Measurements from ENCODE around the gene PPP6R2.
"Not testable (repeated sequence)": the region's sequence is repeated elsewhere in the genome, so short reads cannot be mapped to it uniquely, and the experiment has no call there.

PPP6R2 gene

DNA sequence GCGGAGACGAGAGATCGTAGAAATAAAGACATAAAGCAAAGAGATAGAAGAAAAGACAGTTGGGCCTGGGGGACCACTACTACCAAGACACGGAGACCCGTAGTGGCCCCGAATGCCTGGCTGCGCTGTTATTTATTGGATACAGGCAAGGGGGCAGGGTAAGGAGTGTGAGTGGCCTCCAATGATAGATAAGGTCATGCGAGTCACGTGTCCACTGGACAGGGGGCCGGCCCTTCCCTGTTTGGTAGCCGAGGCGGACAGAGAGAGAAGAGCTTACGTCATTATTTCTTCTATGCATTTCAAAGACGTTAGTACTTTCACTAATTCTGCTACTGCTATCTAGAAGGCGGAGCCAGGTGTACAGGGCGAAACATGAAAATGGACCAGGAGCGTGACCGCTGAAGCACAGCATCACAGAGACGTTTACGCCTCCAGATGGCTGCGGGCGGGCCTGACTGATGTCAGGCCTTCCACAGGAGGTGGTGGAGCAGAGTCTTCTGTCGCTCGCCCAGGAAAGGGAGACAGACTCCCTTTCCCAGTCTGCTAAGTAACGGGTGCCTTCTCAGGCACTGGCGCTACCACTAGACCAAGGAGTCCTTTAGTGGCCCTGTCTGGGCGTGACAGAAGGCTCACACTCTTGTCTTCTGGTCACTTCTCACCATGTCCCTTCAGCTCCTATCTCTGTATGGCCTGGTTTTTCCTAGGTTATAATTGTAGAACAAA, 24.8 kb downstream of the PPP6R2 start:
- Mint-ChIP-seq H3K9me3 (no peaks in the 10 kb centered on the region), H3K4me3 (no peak overlapping the region), H3K4me1 (ENCODE audit: low read depth) (peaks cover 10% of the 10 kb centered on the region), H3K36me3 (ENCODE audit: low read depth) (peaks cover 21% of the 10 kb centered on the region), H3K27me3 (ENCODE audit: low read depth) (no peaks in the 10 kb centered on the region), H3K27ac (no peak overlapping the region)

DNA sequence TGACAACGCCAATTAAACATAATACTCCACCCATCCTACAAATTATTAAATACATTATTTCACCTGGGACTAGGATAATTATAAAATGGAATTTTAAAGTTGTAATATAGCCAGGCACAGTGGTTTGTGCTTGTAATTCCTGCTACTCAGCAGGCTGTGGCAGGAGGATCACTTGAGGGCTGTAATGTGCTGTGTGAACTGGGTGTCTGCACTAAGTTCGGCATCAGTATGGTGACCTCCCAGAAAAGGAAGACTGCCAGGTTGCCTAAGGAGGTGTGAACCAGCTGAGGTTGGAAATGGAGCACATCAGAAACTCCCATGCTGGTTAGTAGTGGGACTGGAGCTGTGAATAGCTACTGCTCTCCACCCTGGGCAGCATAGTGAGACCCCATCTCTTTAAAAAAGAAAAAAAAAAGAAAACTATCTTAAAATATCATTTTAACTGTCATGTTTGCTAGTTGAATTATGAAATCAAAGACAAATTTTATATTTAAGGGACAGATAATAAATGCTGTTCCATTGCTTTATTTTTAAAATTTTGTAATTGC, 28.0 kb downstream of the PPP6R2 start:
- H3K36me3 Mint-ChIP-seq (ENCODE audit: low read depth) = peaks cover 25% of the 10 kb centered on the region

DNA sequence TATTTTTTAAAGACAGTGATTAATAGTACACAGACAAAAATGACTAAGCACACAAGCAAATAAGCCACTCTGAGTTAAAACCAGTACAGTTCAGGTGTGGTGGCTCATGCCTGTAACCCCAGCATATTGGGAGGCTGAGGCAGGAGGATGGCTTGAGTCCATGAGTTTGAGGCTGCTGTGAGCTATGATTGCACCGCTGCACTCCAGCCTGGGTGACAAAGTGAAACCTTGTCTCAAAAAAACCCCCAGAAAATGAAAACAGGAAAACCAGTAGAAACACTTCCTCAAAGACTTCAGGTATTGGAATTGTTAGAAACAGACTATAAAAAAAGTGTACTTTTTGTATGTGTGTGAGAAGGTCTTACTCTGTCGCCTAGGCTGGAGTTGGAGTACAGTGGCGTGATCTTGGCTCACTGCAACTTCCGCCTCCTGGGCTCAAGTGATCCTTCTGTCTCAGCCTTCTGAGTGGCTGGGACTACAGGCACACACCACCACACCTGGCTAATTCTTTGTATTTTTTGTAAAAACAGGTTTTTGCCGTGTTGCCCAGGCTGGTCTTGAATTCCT, 33.0 kb downstream of the PPP6R2 start:
- Mint-ChIP-seq H3K36me3 (ENCODE audit: low read depth) (peaks cover 23% of the 10 kb centered on the region), H3K27me3 (ENCODE audit: low read depth) (no peaks in the 10 kb centered on the region), H3K9me3 (peaks cover 3% of the 10 kb centered on the region), H3K27ac (peak overlapping the region; percentile 33), H3K4me3 (peak overlapping the region; percentile 34), H3K4me1 (ENCODE audit: low read depth) (peaks cover 14% of the 10 kb centered on the region)

More for the DNA sequence above, 28.0 kb downstream of the PPP6R2 start:
- H3K9me3 Mint-ChIP-seq = no peaks in the 10 kb centered on the region
- H3K27me3 Mint-ChIP-seq (ENCODE audit: low read depth) = no peaks in the 10 kb centered on the region
- no peak overlapping the region for H3K4me3 Mint-ChIP-seq
- H3K4me1 Mint-ChIP-seq (ENCODE audit: low read depth) = peaks cover 17% of the 10 kb centered on the region
- no peak overlapping the region for H3K27ac Mint-ChIP-seq

DNA sequence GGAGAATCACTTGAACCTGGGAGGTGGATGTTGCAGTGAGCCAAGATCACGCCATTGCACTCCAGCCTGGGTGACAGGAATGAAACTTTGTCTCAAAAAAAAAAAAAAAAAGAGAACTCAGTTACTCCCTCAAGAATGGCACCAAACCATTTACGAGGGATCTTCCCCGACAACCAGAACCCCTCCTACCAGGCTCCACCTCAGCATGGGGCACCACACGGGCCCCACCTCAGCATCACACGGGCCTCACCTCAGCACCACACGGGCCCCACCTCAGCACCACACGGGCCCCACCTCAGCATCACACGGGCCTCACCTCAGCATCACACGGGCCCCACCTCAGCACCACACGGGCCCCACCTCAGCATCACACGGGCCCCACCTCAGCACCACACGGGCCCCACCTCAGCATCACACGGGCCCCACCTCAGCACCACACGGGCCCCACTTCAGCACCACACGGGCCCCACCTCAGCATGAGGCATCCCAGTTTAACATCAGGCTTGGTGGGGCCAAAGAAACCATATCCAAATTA, 38.0 kb downstream of the PPP6R2 start:
- H3K9me3 Mint-ChIP-seq; H3K4me1 Mint-ChIP-seq (ENCODE audit: low read depth); H3K27me3 Mint-ChIP-seq (ENCODE audit: low read depth); H3K4me3 Mint-ChIP-seq; H3K27ac Mint-ChIP-seq: not testable (repeated sequence)
- peaks cover 15% of the 10 kb centered on the region for H3K36me3 Mint-ChIP-seq (ENCODE audit: low read depth)

DNA sequence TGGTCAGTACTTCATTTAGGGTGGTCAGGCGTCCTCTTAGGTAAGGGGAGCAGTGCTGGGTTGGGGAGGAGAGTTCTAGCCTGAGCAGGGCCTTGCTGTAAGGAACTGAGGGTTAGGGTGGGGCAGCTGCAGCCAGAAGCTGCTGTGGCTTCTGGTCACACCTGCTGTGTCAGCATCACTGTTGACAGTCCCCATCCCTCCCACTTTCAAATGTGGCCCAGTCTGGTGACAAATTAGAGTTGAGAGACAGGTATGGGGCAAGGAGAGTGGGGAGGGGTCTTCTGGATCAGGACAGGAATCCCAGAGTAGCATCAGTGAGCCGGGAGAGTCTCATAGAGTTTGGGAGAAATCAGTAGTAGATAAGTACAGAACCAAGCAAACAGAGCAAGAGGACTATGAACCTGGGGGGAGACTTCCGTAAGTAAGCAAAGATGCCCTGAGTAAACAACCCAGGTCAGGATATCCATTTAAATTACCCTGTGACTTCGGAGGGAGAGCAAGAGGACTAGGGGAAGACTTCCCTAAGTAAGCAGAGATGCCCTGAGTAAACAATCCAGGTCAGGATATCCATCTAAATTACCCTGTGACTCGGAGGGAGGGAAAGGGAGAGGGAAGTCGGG, 53.7 kb downstream of the PPP6R2 start:
- Mint-ChIP-seq H3K36me3 (ENCODE audit: low read depth) (peaks cover 22% of the 10 kb centered on the region), H3K9me3 (no peaks in the 10 kb centered on the region), H3K4me3 (no peak overlapping the region), H3K27me3 (ENCODE audit: low read depth) (no peaks in the 10 kb centered on the region), H3K4me1 (ENCODE audit: low read depth) (peaks cover 34% of the 10 kb centered on the region), H3K27ac (peak overlapping the region; percentile 79)

DNA sequence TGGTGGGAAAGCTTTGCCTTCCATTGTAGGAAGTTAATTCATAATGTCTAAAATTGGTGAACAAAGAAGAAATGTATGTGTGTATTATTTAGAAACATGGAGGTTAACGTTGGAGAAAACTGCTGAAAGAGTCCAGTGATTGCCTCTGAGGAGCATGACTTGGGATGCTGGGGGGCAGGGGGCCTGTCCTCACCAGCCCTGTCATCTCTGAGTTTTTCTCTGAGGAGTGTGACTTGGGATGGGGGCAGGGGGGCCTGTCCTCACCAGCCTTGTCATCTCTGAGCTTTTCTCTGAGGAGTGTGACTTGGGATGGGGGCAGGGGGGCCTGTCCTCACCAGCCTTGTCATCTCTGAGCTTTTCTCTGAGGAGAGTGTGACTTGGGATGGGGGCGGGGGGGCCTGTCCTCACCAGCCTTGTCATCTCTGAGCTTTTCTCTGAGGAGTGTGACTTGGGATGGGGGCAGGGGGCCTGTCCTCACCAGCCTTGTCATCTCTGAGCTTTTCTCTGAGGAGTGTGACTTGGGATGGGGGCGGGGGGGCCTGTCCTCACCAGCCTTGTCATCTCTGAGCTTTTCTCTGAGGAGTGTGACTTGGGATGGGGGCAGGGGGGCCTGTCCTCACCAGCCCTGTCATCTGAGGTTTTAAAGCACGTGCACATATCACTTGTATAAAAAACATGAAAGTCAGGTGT, 54.4 kb downstream of the PPP6R2 start:
- H3K36me3 Mint-ChIP-seq (ENCODE audit: low read depth) = peaks cover 22% of the 10 kb centered on the region
- not testable (repeated sequence) for H3K4me3 Mint-ChIP-seq; H3K9me3 Mint-ChIP-seq; H3K27me3 Mint-ChIP-seq (ENCODE audit: low read depth)
- H3K4me1 Mint-ChIP-seq (ENCODE audit: low read depth) = peaks cover 35% of the 10 kb centered on the region
- H3K27ac Mint-ChIP-seq = peak overlapping the region; percentile 79

DNA sequence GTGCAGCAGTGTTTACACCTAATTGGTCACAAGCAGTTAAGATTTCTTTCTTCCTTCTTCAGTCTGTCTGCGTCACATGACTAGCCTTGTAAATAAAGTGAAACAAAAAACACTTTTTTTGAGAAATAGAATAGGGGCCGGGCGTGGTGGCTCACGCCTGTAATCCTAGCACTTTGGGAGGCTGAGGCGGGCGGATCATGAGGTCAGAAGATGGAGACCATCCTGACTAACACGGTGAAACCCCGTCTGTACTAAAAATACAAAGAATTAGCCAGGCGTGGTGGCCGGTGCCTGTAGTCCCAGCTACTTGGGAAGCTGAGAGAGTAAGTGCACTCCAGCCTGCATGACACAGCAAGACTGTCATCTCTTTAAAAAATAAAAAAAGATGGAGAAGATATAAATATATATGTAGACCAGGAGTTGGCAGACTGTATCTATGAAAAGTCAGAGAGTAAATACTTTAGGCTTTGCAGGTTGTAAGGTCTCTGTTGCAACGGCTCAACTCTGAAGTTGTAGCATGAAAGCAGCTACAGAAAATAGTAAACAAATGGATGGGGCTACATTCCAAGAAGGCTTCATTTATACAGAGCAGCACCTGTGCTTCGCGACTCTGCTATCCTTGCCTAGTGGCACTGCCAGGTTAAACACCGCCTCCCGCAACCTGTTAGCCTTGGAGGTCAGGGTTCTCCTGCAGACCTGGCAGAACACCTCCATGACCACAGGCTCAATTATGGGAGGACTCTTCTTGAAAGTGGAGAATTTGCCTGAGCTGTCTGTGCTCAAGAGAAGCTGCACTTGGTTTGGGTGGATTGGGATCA, 55.9 kb downstream of the PPP6R2 start:
- Mint-ChIP-seq H3K27me3 (ENCODE audit: low read depth) (no peaks in the 10 kb centered on the region), H3K9me3 (no peaks in the 10 kb centered on the region), H3K4me3 (no peak overlapping the region), H3K27ac (peak overlapping the region; percentile 45), H3K4me1 (ENCODE audit: low read depth) (peaks cover 35% of the 10 kb centered on the region), H3K36me3 (ENCODE audit: low read depth) (peaks cover 12% of the 10 kb centered on the region)

DNA sequence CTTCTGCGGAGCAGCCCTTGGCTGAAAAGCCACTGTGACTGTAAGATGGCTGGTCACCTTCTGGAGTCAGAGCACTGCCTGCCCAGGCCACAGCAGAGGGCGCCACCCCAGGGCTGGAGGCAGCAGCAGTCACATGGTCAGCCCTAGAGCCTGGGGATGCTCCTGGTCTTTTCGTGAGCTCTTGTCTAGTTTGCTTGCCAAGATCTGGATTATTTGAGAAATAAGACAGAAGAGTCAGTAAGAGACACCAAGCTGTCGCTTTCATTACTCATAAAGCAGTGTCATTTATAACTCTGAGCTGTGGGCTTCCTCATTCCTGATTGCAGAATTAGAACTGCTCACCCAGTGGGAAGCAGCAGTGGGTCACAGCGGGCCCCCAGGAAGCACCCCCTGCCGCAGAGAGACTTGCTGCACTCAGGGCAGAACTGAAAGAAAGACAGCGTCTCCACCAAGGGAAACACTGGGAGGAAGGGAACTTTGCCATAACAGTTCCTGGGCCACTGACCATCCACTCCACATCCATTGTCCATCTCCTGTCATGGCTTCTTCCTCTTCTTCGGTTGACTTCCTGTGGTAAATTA, 56.7 kb downstream of the PPP6R2 start:
- H3K27me3 Mint-ChIP-seq (ENCODE audit: low read depth) = no peaks in the 10 kb centered on the region
- H3K4me1 Mint-ChIP-seq (ENCODE audit: low read depth) = peaks cover 34% of the 10 kb centered on the region
- peaks cover 14% of the 10 kb centered on the region for H3K36me3 Mint-ChIP-seq (ENCODE audit: low read depth)
- peak overlapping the region; percentile 38 for H3K27ac Mint-ChIP-seq
- no peaks in the 10 kb centered on the region for H3K9me3 Mint-ChIP-seq
- H3K4me3 Mint-ChIP-seq = no peak overlapping the region

DNA sequence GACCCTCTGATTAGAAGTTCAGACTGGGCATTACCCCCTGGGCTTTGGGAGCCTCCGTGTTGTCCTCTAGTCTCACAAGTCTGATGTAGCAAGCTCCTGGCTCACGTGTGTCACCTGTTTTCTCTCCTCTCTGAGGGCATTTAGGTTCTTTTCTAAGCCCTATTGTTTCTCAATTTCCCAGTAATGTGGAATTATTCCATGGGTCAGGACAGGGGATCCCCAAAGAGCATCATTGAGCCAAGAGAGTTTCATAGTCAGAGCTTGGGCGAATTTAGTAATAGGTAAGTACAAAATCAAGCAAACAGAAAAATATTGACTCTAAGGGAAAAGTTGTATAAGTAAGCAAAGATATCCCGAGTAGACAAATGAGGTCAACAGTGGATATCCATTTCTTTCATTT, 57.3 kb downstream of the PPP6R2 start:
- peak overlapping the region; percentile 38 for H3K27ac Mint-ChIP-seq
- peaks cover 32% of the 10 kb centered on the region for H3K4me1 Mint-ChIP-seq (ENCODE audit: low read depth)
- H3K36me3 Mint-ChIP-seq (ENCODE audit: low read depth) = peaks cover 13% of the 10 kb centered on the region
- no peak overlapping the region for H3K4me3 Mint-ChIP-seq
- no peaks in the 10 kb centered on the region for H3K27me3 Mint-ChIP-seq (ENCODE audit: low read depth)
- no peaks in the 10 kb centered on the region for H3K9me3 Mint-ChIP-seq

DNA sequence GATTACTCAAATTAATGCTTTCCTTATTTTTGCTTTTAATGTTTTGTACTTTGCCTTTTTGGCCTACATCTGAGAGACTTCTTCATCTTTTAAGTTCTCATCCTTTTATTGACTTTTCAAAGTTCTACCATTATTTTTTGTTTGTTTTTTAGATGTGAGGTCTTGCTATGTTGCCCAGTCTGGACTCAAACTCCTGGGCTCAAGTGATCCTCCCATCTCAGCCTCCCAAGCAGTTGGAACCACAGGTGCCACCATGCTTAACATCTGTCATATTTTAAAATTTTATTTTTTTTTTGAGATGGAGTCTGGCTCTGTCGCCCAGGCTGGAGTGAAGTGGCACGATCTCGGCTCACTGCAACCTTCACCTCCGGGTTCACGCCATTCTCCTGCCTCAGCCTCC, 57.8 kb downstream of the PPP6R2 start:
- Mint-ChIP-seq H3K4me3 (no peak overlapping the region), H3K36me3 (ENCODE audit: low read depth) (peaks cover 15% of the 10 kb centered on the region), H3K4me1 (ENCODE audit: low read depth) (peaks cover 32% of the 10 kb centered on the region), H3K27ac (no peak overlapping the region), H3K27me3 (ENCODE audit: low read depth) (no peaks in the 10 kb centered on the region), H3K9me3 (no peaks in the 10 kb centered on the region)

DNA sequence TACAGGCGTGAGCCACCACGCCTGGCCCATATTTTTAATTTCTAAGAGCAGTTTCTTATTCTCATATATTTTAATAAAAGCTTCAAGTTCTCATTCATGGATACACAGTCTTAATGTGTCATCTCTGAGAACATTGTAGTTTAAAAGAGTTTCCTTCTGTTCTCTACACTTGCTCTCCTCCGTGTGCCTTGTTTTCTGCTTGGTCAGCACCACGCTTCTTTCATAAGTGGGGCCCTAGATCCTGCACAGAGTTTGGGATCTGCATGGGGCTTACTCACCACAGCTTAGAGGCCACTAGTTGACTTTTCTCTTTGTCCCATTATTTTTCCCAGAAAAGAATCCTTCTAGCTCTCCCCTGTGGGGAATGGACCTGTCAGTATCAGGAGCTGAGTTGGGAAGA, 58.8 kb downstream of the PPP6R2 start:
- H3K4me1 Mint-ChIP-seq (ENCODE audit: low read depth) = peaks cover 27% of the 10 kb centered on the region
- no peaks in the 10 kb centered on the region for H3K27me3 Mint-ChIP-seq (ENCODE audit: low read depth)
- no peaks in the 10 kb centered on the region for H3K9me3 Mint-ChIP-seq
- peaks cover 14% of the 10 kb centered on the region for H3K36me3 Mint-ChIP-seq (ENCODE audit: low read depth)
- no peak overlapping the region for H3K4me3 Mint-ChIP-seq
- no peak overlapping the region for H3K27ac Mint-ChIP-seq

DNA sequence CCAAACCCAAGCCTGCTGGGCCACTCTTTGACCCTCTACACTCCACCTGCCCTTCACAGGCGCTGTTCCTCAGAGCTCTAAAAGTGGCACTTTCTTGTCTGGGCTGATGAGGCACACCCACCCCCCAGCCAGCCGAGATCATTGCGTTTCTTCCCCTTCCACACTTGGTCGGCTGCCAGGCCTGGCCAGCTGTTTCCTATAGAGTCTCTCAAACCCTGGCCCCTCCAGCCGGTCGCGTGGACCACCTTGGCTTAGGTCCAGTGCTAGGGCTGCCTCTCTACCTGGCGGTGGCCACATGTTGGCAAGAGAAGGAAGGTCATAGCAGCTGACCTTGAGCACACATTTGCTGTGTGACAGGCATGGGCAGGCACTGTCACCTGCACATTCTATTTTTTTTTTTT, 60.6 kb downstream of the PPP6R2 start:
- Mint-ChIP-seq H3K27ac (peak overlapping the region; percentile 9), H3K36me3 (ENCODE audit: low read depth) (peaks cover 18% of the 10 kb centered on the region), H3K4me1 (ENCODE audit: low read depth) (peaks cover 21% of the 10 kb centered on the region), H3K4me3 (no peak overlapping the region), H3K27me3 (ENCODE audit: low read depth) (no peaks in the 10 kb centered on the region), H3K9me3 (no peaks in the 10 kb centered on the region)

DNA sequence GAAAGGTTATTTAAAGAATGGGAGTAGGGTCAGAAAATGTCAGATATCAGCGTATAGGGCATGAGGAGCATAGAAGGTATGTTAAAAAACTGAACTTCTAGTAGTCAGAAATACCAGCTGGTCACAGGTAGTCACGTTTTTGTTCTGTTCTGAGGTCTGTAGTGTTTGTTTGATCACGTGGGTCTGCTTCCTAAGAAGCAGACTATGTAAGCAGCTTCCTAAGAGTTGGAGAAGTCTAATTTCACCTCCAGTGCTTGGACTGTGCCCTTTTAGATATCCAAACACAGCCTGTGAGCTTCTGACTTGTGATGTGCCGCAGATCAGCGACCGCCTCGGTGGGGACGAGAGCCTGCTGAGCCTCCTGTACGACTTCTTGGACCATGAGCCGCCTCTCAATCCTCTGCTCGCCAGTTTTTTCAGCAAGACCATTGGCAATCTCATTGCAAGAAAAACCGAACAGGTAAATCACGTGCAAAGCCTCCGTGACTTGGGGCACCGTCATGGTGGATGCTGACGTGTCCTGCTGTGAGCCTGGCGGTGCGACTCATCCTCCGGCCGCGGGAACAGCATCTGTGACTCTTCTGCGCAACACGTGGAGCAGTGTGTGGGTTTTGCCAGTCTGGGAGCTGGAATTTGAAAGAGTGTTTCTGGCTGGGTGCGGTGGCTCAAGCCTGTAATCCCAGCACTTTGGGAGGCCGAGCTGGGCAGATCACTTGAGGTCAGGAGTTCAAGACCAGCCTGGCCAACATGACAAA, 63.5 kb downstream of the PPP6R2 start:
- Mint-ChIP-seq H3K27me3 (ENCODE audit: low read depth) (no peaks in the 10 kb centered on the region), H3K4me1 (ENCODE audit: low read depth) (peaks cover 3% of the 10 kb centered on the region), H3K4me3 (no peak overlapping the region), H3K27ac (peak overlapping the region; percentile 59), H3K9me3 (no peaks in the 10 kb centered on the region), H3K36me3 (ENCODE audit: low read depth) (peaks cover 26% of the 10 kb centered on the region)

Data from T-helper 1 cell treated with Interleukin-12 subunit alpha and Interleukin-12 subunit beta and Interleukin-4 antibody, amounts not matched to agents 30 μg/mL and 1 μg/mL, for 36 hours (primary cell).